ENCODE results near the gene FMN2.

- TF ChIP-seq CTCF (IDR thresholded peaks at IDR 0.05; ENCODE audit: insufficient read depth, low read length, poor library complexity, severe bottlenecking) (no peak), EZH2phosphoT487 (conservative IDR thresholded peaks at IDR 0.05; ENCODE audit: low read length) (no peak)
These were observed 303.7 kb downstream of the FMN2 start for GRCh38 chr1:240395336-240395735.

Data from SU-DHL-6 (cell line).